HCT116 (cell line): ENCODE data around the gene INSL3. TPM values are rescaled to one million over a fixed set of nuclear protein-coding genes. Genes with fewer than 3 reads are reported as not detected.

Experiments used
- ATAC-seq: fragments of 200-7000 bp; cut with Tn5 transposase; 2 replicates; pipeline ENCODE4 v1.9.1; 2020; ENCODE audit warnings: mild to moderate bottlenecking, moderate library complexity
- BruUV-seq: library from RNA; stranded (reverse); fragments of 400-500 nt; replicated peaks from 2 replicates; lab custom pipeline; 2021; lab: Mats Ljungman, UMichigan
- CTCF ChIA-PET: fragments of 300-600 bp; sonication (Branson Sonifier 250); formaldehyde crosslinking; loops from one replicate; lab custom pipeline; 2021; ENCODE audit warnings: antibody characterized with exemption; lab: Charles Lee
- POLR2A ChIA-PET: fragments of 300-600, 350-600 bp; sonication (Branson Sonifier 250); formaldehyde crosslinking; loops from one replicate; lab custom pipeline; 2021; ENCODE audit warnings: antibody characterized with exemption; lab: Charles Lee
- RAD21 ChIA-PET, 2 experiments: fragments of 300-600 bp; sonication (Branson Sonifier 250); formaldehyde crosslinking; loops; one replicate each; lab custom pipeline; 2023; ENCODE audit warnings: low total read pairs in 2 of 2; ENCODE audit not compliant: uncharacterized antibody in 2 of 2, unreplicated experiment in 2 of 2, low non-redundant PET in 1 of 2; lab: Charles Lee
- DNase-seq: peaks from one replicate; pipeline ENCODE4 v3.0.0-alpha.2; 2010; ENCODE audit warnings: low read depth, low spot score
- H2AFZ ChIP-seq: fragments of 200-600 bp; shearing (Covaris generic), sonication (generic); 2 replicates; pipeline ENCODE4 v1.6.1; 2017; ENCODE audit warnings: low read depth, mixed run types, mixed read lengths, antibody characterized with exemption, low read length; ENCODE audit not compliant: poor library complexity, severe bottlenecking
- H3K27ac ChIP-seq: 2 replicates; pipeline ENCODE4 v1.5.1; 2012; ENCODE audit warnings: low read depth, low read length
- H3K27me3 ChIP-seq: fragments of 200-600 bp; sonication (generic); 2 replicates; pipeline ENCODE4 v1.6.1; 2016; ENCODE audit warnings: mixed run types, low read length, mixed read lengths; ENCODE audit not compliant: insufficient read depth
- H3K36me3 ChIP-seq, 2 experiments: fragments of 200-500 bp in 1 of 2; fragments of 200-600 bp in 1 of 2; sonication (Bioruptor generic) in 1 of 2; sonication (generic) in 1 of 2; 2 replicates each; pipeline versions ENCODE4 v1.5.1 to v1.6.1; 2014 to 2016; ENCODE audit warnings: low read length in 2 of 2, inconsistent platforms in 1 of 2, mixed read lengths in 1 of 2, mixed run types in 1 of 2; ENCODE audit not compliant: insufficient read depth in 2 of 2, control insufficient read depth in 1 of 2
- H3K4me1 ChIP-seq, 2 experiments: fragments of 200-600 bp in 1 of 2; sonication (generic) in 1 of 2; 2 replicates each; pipeline versions ENCODE4 v1.5.1 to v1.6.1; 2012 to 2017; ENCODE audit warnings: low read length in 2 of 2, inconsistent platforms in 1 of 2, mild to moderate bottlenecking in 1 of 2, mixed read lengths in 1 of 2, mixed run types in 1 of 2, moderate library complexity in 1 of 2; ENCODE audit not compliant: insufficient read depth in 2 of 2, control insufficient read depth in 1 of 2
- H3K4me2 ChIP-seq: fragments of 200-600 bp; sonication (generic); 2 replicates; pipeline ENCODE4 v1.6.1; 2017; ENCODE audit warnings: mixed run types, low read length, mixed read lengths
- H3K4me3 ChIP-seq, 2 experiments: fragments of 200-600 bp in 1 of 2; sonication (generic) in 1 of 2; replicated peaks in 1 of 2; 2 replicates each; pipeline ENCODE4 v1.5.1; 2011 to 2016; ENCODE audit warnings: low read length in 2 of 2, control low read depth in 1 of 2, low read depth in 1 of 2, mild to moderate bottlenecking in 1 of 2, mixed read lengths in 1 of 2, mixed run types in 1 of 2
- H3K79me2 ChIP-seq: fragments of 200-600 bp; sonication (generic); 2 replicates; pipeline ENCODE4 v1.6.1; 2017; ENCODE audit warnings: mild to moderate bottlenecking, mixed run types, low read length, moderate library complexity, mixed read lengths; ENCODE audit not compliant: insufficient read depth
- H3K9ac ChIP-seq: fragments of 200-600 bp; sonication (generic); 2 replicates; pipeline ENCODE4 v1.6.1; 2016; ENCODE audit warnings: low read length, mixed read lengths
- H3K9me2 ChIP-seq: fragments of 200-600 bp; sonication (generic), shearing (Covaris generic); 2 replicates; pipeline ENCODE4 v1.6.1; 2017; ENCODE audit warnings: mixed run types, mild to moderate bottlenecking, moderate library complexity; ENCODE audit not compliant: insufficient read depth
- H3K9me3 ChIP-seq, 2 experiments: fragments of 200-500 bp in 1 of 2; fragments of 200-600 bp in 1 of 2; sonication (Bioruptor generic) in 1 of 2; sonication (generic) in 1 of 2; 2 replicates each; pipeline ENCODE4 v1.6.1; 2014 to 2017; ENCODE audit warnings: low read length in 2 of 2, mixed read lengths in 2 of 2, inconsistent platforms in 1 of 2, low read depth in 1 of 2, mild to moderate bottlenecking in 1 of 2, mixed run types in 1 of 2, moderate library complexity in 1 of 2; ENCODE audit not compliant: control insufficient read depth in 1 of 2, insufficient read depth in 1 of 2
- H4K20me1 ChIP-seq: fragments of 200-600 bp; sonication (generic), shearing (Covaris generic); 2 replicates; pipeline ENCODE4 v1.6.1; 2017; ENCODE audit warnings: mixed run types, mild to moderate bottlenecking, moderate library complexity; ENCODE audit not compliant: insufficient read depth
- CEBPB ChIP-seq: IDR thresholded peaks from 2 replicates; pipeline ENCODE4 v1.6.1; 2012; ENCODE audit warnings: low read depth
- EGR1 ChIP-seq: IDR thresholded peaks from 2 replicates; pipeline ENCODE4 v1.6.1; 2012; ENCODE audit warnings: low read depth
- ELF1 ChIP-seq: IDR thresholded peaks from 2 replicates; pipeline ENCODE4 v1.6.1; 2012; ENCODE audit warnings: low read depth, borderline replicate concordance
- JUND ChIP-seq: IDR thresholded peaks from 2 replicates; pipeline ENCODE4 v1.6.1; 2012
- MAX ChIP-seq: IDR thresholded peaks from 2 replicates; pipeline ENCODE4 v1.6.1; 2012
- POLR2A ChIP-seq: IDR thresholded peaks from 2 replicates; pipeline ENCODE4 v1.7.0; 2011; ENCODE audit warnings: borderline replicate concordance; ENCODE audit not compliant: insufficient read depth, insufficient read length; ENCODE audit errors: extremely low read depth
- RAD21 ChIP-seq: IDR thresholded peaks from 2 replicates; pipeline ENCODE4 v1.6.1; 2012; ENCODE audit warnings: low read depth, mild to moderate bottlenecking
- TCF7L2 ChIP-seq: IDR thresholded peaks from 2 replicates; pipeline ENCODE4 v1.7.0; 2011; ENCODE audit warnings: borderline replicate concordance, inconsistent platforms; ENCODE audit not compliant: insufficient read depth, insufficient read length; ENCODE audit errors: extremely low read depth
- YY1 ChIP-seq: IDR thresholded peaks from 2 replicates; pipeline ENCODE4 v1.6.1; 2011; ENCODE audit warnings: low read length, low read depth, moderate library complexity, mild to moderate bottlenecking; ENCODE audit not compliant: insufficient replicate concordance; ENCODE audit errors: extremely low read depth
- ZBTB33 ChIP-seq: IDR thresholded peaks from 2 replicates; pipeline ENCODE4 v1.6.1; 2011; ENCODE audit warnings: mild to moderate bottlenecking, low read length, moderate library complexity; ENCODE audit not compliant: insufficient replicate concordance; ENCODE audit errors: extremely low read depth
- ZNF274 ChIP-seq: fragments of 200-500 bp; sonication (Bioruptor generic); IDR thresholded peaks from 2 replicates; pipeline ENCODE4 v1.6.1; 2014; ENCODE audit warnings: mild to moderate bottlenecking, low read depth, low read length, inconsistent platforms
- intact Hi-C: fragments of 100-400 bp; cut with micrococcal nuclease; formaldehyde crosslinking; loops from 2 replicates; pipeline ENCODE4 v1.10.0; 2022
- total RNA-seq: library from RNA; stranded (reverse); gene quantifications from one replicate; pipeline ENCODE4 v1.2.1, GENCODE V29; 2021; ENCODE audit not compliant: unreplicated experiment
- TF ChIP-seq, protein P1 (sequence below): IDR thresholded peaks from 2 replicates; pipeline ENCODE4 v1.6.1; 2012; ENCODE audit warnings: low read depth
- TF ChIP-seq, protein P2 (sequence below): IDR thresholded peaks from 2 replicates; pipeline ENCODE4 v1.6.1; 2012

INSL3 gene
- total RNA-seq, 1 experiment from 2014 or later = 0.96 TPM

GRCh38 chr19:17787274-17787913 is 33.9 kb downstream of the INSL3 start:
- POLR2A ChIA-PET = interaction anchor here (0.6 kb wide), 1 partner anchor 67 kb away, joined by 3 read pairs; no protein-coding TSS in a partner anchor
- BruUV-seq = no TSS peak
- Histone ChIP-seq H3K36me3 (peaks cover 0 to 6% of the 10 kb centered on the region in 2 experiments; a peak in 1 of 4 replicates), H3K4me2 (no peak overlapping the region), H3K9me3 (no peaks in the 10 kb centered on the region), H3K27me3 (no peaks in the 10 kb centered on the region), H3K4me1 (peaks cover 28 to 39% of the 10 kb centered on the region in 2 experiments), H3K27ac (no peak overlapping the region), H3K9ac (no peak overlapping the region), H2AFZ (no peak overlapping the region), H3K79me2 (no peaks in the 10 kb centered on the region), H4K20me1 (no peaks in the 10 kb centered on the region), H3K4me3 (no peak overlapping the region)
- no peak for DNase-seq
- RAD21 ChIA-PET = no interaction called here
- CTCF ChIA-PET = interaction anchor here (0.6 kb wide), 1 partner anchor 368 kb away, joined by 4 read pairs; no protein-coding TSS in a partner anchor
- ATAC-seq = no peak
- intact Hi-C loops = no loop called here
- no peak for TF ChIP-seq POLR2A
- no peak for TF ChIP-seq RAD21
- TF ChIP-seq CEBPB = no peak
- TF ChIP-seq ZBTB33 = no peak
- no peak for TF ChIP-seq YY1
- TF ChIP-seq EGR1 = no peak
- TF ChIP-seq, protein P1, sequence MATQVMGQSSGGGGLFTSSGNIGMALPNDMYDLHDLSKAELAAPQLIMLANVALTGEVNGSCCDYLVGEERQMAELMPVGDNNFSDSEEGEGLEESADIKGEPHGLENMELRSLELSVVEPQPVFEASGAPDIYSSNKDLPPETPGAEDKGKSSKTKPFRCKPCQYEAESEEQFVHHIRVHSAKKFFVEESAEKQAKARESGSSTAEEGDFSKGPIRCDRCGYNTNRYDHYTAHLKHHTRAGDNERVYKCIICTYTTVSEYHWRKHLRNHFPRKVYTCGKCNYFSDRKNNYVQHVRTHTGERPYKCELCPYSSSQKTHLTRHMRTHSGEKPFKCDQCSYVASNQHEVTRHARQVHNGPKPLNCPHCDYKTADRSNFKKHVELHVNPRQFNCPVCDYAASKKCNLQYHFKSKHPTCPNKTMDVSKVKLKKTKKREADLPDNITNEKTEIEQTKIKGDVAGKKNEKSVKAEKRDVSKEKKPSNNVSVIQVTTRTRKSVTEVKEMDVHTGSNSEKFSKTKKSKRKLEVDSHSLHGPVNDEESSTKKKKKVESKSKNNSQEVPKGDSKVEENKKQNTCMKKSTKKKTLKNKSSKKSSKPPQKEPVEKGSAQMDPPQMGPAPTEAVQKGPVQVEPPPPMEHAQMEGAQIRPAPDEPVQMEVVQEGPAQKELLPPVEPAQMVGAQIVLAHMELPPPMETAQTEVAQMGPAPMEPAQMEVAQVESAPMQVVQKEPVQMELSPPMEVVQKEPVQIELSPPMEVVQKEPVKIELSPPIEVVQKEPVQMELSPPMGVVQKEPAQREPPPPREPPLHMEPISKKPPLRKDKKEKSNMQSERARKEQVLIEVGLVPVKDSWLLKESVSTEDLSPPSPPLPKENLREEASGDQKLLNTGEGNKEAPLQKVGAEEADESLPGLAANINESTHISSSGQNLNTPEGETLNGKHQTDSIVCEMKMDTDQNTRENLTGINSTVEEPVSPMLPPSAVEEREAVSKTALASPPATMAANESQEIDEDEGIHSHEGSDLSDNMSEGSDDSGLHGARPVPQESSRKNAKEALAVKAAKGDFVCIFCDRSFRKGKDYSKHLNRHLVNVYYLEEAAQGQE = no peak
- TF ChIP-seq ELF1 = no peak
- no peak for TF ChIP-seq ZNF274
- TF ChIP-seq JUND = no peak
- TF ChIP-seq, protein P2, sequence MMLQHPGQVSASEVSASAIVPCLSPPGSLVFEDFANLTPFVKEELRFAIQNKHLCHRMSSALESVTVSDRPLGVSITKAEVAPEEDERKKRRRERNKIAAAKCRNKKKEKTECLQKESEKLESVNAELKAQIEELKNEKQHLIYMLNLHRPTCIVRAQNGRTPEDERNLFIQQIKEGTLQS = no peak
- no peak for TF ChIP-seq TCF7L2
- no peak for TF ChIP-seq MAX
- TF ChIP-seq, all 23 proteins: peak for 0
- H3K9me2 ChIP-seq = no peaks in the 10 kb centered on the region
